Activated effector memory CD4-positive, alpha-beta T cell treated with Interleukin-2 at 50 U/mL for 16 hours (primary cell): ENCODE measurements around the gene OR10AD1.
"Not testable (repeated sequence)": the region's sequence is repeated elsewhere in the genome, so short reads cannot be mapped to it uniquely, and the experiment has no call there.

Experiments used
- DNase-seq: peaks from one replicate; pipeline ENCODE4 v3.0.0-alpha.2; 2020

Gene OR10AD1, protein sequence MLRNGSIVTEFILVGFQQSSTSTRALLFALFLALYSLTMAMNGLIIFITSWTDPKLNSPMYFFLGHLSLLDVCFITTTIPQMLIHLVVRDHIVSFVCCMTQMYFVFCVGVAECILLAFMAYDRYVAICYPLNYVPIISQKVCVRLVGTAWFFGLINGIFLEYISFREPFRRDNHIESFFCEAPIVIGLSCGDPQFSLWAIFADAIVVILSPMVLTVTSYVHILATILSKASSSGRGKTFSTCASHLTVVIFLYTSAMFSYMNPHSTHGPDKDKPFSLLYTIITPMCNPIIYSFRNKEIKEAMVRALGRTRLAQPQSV

DNA sequence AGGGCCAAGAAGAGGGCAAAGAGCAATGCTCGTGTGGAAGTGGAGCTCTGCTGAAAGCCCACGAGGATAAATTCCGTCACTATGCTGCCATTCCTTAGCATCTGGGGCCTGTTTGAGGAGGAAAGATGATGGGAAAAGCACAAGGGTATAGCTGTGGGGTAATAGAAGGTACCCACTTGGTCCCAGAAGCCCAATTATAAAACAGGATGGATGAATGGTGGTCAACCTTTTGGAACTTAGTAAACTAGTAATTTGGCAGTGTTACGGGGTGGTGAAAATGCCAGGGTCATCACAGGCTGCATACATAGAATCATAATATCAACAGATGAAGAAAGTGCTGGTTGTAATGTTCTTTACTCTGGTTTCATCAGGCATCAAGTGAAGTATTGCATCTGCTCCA is at the start of gene OR10AD1:
TSS of gene OR10AD1 (minus strand) at position 101 of the 400 bp plus-strand sequence. CDS start at position 101, 0 bp downstream.
- DNase-seq = no peak

DNA sequence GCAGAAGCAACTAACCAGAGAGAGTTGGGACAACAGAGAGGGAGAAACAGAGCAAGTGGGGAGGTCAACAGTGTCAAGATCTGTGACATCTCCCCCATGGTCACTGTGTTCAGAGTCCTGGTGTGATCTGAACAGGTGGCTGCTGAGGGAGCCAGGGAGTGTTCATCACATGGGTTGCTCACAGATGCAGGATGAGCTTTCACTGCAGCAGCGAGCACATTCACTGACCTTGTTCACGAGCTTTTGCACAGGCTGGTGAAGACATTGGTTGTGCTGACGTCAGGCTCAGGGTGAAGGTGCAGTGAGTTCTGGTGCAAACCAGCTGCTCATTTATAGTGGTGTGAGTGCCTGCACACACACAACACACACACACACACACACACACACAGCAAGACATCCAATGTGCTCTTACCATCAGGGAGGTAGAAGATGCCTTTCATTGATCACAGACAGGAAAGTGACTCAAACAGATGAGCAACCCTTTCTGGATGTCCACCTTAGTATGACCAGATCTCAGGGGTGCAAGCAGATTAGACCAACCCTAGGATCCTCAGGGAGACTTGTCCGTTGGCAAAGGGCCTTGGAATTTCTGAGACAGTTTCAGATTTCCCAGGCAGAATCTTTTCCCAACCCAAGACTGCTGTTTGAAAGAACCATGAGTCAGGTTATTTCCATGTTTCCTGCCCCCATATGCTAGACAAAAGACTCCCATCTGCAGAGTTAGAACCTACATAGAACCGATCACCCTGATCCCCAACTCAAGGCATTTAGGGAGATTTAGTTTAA is 44.3 kb upstream of the OR10AD1 start:
- DNase-seq = no peak

DNA sequence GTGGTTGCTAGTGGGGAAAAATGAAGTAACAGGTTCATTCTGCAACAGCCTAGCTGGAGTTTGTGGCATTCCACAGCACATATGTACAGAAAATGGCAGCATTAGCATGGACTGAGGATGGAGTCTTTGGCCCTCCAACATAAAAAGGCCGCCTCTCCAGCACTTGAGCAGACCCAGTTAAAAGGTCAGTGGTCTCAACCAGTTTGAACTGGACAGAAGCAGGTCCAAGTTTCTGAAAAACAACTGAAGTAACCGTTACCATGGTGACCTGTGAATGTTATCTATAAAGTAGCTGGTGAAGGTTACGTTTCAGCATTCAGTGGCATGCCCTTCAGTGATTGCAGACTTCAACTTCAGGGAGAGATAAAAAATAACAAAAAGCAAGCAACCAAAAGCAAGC is 34.1 kb upstream of the OR10AD1 start:
- no peak for DNase-seq

DNA sequence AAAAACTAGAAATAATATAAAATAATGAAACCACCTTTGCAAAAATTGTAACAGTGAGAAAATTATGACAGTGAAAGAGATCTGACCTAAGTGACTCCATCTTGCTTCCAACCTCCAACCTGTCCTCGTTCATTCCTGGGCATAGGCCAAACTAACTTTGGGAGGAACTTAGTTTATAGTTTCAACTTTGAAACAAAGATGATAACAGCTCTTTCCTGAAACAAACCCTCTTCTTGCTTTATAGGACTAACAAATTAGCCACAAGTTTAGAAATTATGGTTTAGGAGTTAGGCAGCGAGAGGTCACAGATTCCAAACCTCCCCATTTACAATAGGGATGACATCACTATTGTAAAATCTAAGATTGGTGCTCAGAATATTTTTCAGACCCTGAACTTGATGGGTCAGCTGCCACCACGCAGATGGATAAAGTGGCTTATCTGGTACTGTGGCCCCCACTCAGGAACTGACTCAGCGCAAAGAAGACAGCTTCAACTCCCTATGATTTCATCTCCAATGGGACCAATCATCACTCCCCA is 32.8 kb upstream of the OR10AD1 start:
- DNase-seq = no peak

DNA sequence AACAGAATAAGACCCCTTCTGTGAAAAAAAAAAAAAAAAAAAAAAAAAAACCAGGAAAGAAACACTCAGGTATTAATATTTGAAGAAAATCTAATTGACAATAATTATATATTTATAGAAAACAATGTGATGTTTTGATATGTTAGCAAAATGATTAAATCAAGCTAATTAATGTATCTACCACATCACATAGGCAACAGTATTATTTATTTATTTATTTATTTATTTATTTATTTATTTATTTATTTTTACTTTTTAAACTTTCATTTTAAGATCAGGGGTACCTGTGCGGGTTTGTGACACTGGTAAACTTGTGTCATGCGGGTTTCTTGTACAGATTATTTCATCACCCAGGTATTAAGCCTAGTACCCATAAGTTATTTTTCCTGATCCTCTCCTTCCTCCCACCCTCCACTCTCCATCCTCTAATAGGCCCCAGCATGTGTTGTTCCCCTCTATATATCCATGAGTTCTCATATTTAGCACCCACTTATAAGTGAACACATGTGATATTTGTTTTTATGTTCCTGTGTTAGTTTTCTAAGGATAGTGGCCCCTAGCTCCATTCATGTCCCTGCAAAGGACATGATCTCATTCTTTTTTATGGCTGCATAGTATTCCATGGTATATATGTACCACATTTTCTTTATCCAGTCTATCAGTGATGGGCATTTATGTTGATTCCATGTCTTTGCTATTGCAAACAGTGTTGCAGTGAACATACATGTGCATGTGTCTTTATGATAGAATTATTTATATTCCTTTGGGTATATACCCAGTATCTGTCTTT is 28.3 kb upstream of the OR10AD1 start:
- not testable (repeated sequence) for DNase-seq

DNA sequence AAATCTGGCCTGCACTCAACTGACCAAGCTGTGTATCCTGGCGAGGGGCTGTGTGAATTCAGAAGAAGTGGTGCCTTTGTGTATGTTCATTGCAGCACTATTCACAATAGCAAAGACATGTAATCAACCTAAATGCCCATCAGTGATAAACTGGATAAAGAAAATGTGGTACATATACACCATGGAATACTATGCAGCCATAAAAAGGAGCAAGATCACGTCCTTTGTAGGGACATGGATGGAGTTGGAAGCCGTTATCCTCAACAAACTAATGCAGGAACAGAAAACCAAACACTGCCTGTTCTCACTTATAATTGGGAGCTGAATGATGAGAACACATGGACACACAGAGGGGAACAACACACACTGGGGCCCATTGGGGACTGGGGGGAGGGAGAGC is 21.4 kb upstream of the OR10AD1 start:
- DNase-seq = not testable (repeated sequence)

DNA sequence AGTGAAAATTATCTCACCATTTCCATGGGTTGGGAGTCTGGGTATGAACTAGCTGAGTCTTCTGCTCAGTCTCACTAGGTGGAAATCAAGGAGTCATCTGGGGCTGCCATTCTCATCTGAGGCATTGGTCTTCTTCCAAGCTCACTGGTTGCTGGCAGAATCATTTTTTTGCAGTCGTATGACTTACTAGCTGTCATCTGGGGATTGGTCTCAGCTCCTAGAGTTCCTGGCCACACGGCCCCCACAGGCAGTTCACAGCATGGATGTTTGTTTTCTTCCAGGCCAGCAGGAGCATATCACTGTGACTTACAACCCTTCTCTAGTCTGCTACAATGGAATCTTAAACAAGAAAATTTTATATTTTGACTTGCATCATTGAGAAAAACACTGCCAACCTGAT is 18.6 kb upstream of the OR10AD1 start:
- DNase-seq = no peak

DNA sequence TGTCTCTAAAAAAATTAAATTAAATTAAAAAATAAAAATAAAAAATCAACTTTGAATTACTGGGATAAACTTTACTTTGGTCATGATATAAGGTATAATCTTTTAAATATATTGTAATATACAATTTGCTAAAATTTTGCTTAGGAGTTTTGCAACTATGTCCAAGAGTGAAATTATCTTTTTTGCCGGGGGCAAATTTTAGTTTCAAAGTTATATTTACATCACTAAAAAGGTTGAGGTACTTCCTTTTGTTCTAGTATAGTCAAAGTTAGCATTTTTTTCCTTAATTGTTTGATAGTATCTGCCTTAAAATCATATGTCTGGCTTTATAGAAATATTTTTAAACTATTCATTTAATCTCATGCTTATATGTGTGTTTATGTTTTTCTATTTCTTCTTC is 17.6 kb upstream of the OR10AD1 start:
- no peak for DNase-seq

DNA sequence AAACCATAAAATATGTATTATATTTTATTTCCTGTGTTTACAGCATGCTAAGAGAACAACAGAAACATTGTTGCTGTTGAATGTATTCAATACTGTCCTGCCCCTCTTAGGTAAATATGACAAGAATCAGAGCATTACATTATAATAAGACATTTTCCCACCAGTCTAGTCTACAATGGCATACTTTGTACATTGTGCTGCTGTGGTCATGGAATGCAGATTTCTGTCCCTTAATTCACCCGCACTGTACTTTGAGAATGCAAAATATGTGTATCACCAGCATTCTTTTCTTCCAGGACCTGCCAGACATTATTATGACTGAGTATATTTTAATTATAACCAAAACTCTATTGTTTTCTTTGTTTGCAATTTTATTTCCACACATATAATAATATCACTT is 16.5 kb upstream of the OR10AD1 start:
- DNase-seq = no peak

DNA sequence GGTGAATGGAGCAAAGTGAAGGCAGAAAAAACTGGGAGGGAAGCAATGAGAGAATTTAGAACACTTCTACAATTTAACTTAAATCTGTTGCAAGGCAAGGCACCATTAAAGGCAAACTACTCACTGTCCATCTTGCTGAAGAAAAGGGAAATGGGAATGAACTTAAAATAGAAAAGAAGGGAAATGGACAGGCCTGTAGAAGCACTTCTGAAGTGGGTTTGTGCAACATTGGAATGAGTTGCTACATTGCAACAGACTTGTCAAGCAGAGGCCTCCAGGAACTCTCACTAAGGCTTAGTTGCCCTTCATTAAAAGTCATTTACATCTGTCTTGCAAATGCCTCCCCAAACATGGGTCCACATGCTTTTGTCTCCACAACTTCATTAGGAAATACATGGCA is 13.7 kb upstream of the OR10AD1 start:
- DNase-seq = no peak

DNA sequence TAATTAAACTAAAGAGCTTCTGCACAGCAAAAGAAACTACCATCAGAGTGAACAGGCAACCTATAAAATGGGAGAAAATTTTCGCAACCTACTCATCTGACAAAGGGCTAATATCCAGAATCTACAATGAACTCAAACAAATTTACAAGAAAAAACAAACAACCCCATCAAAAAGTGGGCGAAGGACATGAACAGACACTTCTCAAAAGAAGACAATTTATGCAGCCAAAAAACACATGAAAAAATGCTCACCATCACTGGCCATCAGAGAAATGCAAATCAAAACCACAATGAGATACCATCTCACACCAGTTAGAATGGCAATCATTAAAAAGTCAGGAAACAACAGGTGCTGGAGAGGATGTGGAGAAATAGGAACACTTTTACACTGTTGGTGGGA is 6.4 kb upstream of the OR10AD1 start:
- not testable (repeated sequence) for DNase-seq

DNA sequence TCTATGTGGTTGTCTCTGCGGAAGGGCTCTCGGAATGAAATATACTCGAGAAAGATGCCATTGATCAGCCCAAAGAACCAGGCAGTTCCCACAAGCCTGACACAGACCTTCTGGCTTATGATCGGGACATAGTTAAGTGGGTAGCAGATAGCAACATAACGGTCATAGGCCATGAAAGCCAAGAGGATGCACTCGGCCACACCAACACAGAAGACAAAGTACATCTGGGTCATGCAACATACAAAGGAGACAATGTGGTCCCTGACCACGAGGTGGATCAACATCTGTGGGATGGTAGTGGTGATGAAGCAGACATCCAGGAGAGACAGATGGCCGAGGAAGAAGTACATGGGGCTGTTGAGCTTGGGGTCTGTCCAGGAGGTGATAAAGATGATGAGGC is 326 bp downstream of the OR10AD1 start:
- DNase-seq = no peak

DNA sequence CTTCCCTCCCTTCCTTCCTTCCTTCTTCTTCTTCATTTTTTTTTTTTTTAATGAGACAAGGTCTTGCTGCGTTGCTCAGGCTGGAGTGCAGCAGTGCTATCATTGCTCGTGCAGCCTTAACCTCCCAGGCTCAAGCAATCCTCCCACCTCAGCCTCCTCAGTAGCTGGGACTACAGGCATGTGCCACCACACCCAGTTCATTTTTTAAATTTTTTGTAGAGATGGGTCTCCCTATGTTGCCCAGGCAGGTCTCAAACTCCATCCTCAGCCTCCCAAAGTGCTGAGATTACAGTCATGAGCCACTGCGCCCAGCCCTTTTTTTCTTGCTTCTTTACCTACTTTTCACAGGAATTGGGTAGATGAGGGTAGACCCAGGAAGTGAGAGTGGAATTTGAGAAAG is 1.6 kb downstream of the OR10AD1 start:
- no peak for DNase-seq

DNA sequence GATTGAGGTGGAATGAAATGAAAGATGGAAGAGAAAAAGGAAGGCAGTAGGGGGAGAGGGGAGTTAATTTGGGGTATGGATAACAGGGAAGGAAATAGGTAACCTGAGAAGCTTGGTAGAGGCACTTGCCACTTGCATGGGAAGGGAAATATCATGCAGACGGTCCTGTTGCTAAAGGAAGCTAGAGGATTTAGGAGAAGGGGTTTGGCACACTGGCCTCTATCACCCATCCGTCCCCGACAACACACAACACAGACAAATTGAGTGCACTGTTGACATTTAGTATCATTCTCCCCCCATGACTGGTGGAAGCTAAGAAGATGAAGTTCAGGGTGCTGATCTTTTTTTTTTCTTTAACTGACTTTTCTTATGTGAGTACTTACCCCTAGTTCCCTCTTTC is 2.0 kb downstream of the OR10AD1 start:
- DNase-seq = no peak

DNA sequence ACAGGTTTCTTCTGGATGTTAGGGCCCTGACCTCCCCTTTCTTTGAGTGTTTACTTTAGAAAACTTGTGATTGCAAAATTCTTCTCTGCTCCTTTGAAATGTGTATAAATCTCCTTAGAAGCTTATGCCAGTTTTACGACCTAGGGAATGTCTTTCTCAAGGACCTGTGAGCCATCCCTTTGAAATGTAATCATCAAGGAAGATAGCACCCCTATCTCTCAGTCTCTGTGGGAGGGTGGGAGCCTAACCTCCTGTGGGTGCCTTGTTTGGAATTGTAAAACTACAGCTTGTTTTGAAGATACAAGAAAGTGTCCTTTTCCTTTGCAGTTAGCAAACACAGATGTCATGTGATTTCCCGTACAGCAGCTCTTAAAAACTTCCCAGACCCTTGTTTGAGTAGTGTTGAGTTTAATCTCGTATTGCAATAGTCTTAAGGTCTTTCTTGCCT is 3.3 kb downstream of the OR10AD1 start:
- DNase-seq = no peak

DNA sequence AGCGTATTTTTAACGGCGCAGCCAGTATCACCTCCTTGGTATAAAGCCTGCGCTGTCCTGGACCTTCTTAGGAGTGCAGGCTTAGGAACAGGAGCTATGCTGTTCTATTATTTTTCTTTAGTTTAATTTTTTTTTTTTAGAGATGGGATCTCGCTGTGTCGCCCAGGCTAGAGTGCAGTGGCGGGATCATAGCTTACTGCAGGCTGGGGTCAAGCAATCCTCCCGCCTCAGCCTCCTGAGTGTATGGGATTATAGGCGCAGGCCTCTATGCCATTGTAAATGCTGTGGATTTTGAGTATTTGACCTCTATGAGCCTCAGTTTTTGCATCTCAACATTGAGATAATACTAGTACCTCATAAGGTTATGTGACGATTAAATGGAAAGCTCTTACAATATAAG is 4.1 kb downstream of the OR10AD1 start:
- no peak for DNase-seq

DNA sequence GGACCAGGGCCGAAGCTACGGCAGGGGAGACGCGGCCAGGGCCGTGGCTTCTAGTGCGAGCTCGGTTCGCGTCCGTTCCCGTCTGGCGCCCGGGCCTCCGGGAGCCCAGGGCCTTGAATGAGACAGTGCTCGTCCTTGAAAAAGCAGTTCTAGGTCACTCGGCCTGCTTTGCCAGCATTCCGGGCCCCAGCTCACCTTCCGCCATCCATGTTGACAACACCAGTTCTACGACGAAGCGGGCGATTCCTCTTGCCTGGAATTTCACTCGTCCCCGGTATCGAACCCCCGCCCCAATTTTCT is 4.5 kb downstream of the OR10AD1 start:
- no peak for DNase-seq

DNA sequence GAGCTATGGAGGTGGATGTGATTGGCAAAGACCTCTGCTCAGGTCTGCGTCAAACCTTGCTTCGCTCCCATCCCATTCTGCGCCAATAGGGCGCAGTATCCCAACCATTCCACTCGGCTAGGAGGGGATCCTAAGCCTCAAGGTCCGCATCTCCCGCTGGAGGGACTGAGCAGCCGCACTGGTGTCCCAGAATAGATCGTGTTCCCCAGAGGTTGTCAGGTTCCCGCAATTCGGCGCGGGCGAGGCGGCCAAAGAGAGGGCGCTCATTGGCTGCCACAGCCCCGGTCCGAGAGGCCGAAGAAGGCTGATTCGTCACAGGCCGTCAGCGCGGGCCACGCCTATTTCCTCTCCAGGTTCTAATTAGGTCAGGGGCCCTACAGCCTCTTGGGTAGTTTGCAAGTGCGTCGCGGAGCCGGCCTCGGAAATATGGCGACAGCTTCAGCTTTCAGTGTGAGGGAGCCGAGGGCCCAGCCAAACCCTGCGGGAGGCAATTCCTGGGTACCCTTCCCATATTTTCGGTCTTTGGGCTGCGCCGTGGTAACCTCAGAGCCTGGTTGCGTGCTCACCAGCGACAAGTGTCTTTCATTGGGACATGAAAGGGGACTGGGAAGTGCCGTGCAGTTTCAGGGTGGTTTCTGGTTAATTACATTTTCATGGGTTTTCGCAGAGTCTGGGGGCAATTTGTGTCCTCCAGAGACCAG is 5.0 kb downstream of the OR10AD1 start:
- DNase-seq = peak; percentile 83

DNA sequence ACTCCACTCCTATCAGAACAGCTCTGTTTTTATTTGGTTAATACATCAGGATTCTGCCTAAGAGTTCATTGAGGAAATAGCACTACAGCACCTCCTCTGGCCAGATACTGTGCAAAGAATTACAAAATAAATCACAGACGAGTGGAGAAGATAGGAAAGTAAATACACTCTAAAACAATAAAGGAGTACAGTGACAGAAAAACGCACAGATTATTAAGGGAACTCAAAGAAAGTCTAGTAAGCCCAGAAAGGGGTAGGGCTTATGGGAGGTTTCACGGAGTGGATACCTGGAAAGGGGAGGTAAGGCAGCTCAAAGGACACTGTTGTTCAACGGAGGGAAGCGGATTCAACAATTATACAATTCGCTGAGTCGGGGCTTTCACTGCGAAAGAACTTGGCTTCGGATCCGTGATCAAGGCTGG is 5.5 kb downstream of the OR10AD1 start:
- DNase-seq = no peak

DNA sequence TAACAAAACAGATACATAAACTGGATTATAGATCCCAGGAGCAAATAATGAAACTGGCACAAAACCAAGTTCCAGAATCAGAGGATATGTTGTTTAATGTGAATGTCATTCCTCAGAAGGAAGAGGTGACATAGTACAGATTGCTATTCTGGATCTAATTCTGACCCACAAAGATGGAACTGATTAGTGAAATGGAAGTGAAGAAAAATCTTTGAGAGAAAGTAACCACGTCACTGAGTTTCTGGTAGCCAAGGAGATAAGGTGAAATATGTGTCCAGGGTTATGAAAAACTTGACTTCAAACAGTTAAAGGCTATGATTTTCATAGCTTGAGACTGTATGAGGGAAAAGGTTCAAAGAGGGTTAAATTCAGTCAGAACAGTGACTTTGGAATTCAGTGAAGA is 8.3 kb downstream of the OR10AD1 start:
- DNase-seq = no peak

DNA sequence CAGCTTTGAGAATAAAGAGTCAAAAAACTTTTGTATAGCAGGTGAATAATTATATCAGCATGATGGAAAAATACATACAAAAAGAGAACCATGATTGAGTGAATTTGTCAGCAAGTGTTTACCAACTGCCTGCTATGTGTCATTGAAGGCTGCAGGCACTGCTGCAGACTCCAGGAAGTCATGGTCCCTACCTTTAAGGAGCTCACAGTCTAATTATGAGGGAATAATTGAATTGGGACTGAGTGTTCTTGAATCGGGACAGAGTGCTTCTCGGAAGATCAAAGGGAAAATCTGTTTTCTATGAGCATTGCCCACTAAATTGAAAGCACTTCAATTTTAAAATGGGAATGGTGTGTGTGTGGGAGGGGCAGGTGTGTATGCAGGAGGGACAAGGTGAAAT is 9.5 kb downstream of the OR10AD1 start:
- no peak for DNase-seq

DNA sequence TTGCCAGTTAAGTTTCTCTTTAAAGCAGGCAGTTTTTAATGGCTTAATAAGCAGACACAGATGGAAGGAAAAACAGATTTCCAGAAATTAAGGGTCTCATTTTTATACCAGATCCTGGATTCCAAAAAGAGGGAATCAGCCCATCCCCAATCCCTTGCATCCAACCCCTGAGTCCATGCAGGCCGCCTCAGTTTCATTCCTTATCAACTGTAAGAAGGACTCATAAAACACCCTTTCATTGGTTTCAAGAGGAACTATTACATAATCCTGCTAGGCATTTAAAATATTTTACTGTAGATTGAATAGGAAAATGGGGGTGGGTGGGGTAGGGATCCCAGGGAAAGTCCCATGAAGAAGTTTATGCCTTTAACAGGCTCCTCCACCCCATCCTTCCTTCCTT is 10.2 kb downstream of the OR10AD1 start:
- no peak for DNase-seq

DNA sequence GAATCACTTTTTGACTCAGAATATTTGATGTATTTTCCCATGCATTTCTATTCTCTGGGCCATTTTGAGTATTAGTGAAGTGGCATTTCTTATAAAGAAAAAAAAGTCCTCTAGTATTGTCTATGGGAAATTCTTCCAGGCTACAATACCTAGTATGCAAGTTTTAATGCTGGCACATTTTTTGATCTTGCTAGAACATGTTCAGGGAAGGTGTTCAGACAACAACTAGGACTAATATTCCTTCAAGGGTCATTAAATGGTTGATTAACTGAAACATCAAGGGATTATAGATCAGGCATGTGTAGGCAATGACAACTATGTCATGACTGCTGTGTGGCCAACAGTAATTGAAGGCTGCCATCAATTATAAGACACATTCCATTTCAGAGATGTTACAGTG is 12.0 kb downstream of the OR10AD1 start:
- no peak for DNase-seq
